Gastroesophageal sphincter (tissue), 3 donors: ENCODE data around the gene SYT1.

Source experiments
- CTCF ChIP-seq, 4 experiments: fragments of 200-600 bp in 2 of 4; fragments of 450-650 bp in 2 of 4; sonication (generic) in 1 of 4; IDR thresholded peaks; one replicate each; pipeline ENCODE4 v1.5.1; 2017 to 2019; ENCODE audit warnings: antibody characterized with exemption in 4 of 4, mild to moderate bottlenecking in 2 of 4, moderate library complexity in 2 of 4
- EP300 ChIP-seq: sonication (generic); formaldehyde crosslinking; IDR thresholded peaks from one replicate; pipeline ENCODE4 v1.6.1; 2017; ENCODE audit warnings: antibody characterized with exemption, mild to moderate bottlenecking
- POLR2A ChIP-seq, 2 donors: fragments of 450-650 bp; IDR thresholded peaks; one replicate each; pipeline ENCODE4 v1.6.1; 2017; ENCODE audit warnings: antibody characterized with exemption in 2 of 2, mild to moderate bottlenecking in 2 of 2, moderate library complexity in 1 of 2
- POLR2AphosphoS5 ChIP-seq: sonication (generic); formaldehyde crosslinking; IDR thresholded peaks from one replicate; pipeline ENCODE4 v1.6.1; 2017; ENCODE audit warnings: antibody characterized with exemption

- no peak for TF ChIP-seq CTCF (IDR thresholded peaks at IDR 0.05)
- no peak for TF ChIP-seq EP300
- TF ChIP-seq POLR2A (IDR thresholded peaks at IDR 0.05), result no peak
- TF ChIP-seq POLR2AphosphoS5, result no peak
These were observed 251.2 kb downstream of the SYT1 start for GRCh38 chr12:79115743-79116142.
